GM11168 (cell line): ENCODE data around the gene TLR5.

Experiments
- in situ Hi-C: fragments of 300-500 bp; cut with MboI; formaldehyde crosslinking; loops from one replicate; pipeline ENCODE4 v1.12.0; 2022; ENCODE audit warnings: low sequenced_read_pairs; ENCODE audit not compliant: unreplicated experiment

Gene TLR5

DNA sequence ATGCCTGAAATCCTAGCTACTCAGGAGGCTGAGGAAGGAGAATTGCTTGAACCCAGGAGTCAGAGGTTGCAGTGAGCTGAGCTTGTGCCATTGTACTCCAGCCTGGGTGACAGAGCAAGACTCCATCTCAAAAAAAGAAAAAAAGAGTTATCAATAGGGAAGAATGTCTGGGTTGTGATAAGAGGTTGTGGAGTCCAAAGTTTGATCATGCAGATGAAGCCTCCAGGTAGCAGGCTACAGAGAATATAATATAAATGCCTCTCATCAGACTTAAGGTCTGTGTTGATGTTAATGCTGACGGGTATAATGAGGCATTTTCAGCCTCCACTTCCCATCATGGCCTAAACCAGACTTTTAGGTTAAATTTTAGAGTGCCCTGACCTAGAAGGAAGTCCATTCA, 24.6 kb downstream of the TLR5 start:
- in situ Hi-C loops = no loop called here

GRCh38 chr1:223116950-223117349, 26.1 kb downstream of the TLR5 start:
- in situ Hi-C loops = no loop called here

DNA sequence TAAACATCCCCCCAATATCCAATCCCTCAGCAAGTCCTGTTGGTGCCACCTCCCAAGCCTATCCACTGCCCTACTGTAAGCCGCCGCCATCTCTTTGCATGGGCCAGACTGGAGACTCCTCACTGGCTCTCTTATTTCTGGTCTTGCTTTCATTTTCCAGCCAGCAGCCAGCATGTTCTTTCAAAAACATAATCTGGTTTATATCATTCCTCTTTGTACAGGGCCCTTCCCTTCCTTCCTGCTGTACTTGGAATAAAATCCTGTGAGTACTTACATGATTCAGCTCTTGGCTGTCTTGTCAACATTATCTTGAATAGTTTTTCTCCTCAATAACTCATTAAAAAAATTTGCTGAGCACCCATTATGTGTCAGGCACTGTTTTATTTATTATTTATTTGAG, 28.2 kb downstream of the TLR5 start:
- in situ Hi-C loops = no loop called here

DNA sequence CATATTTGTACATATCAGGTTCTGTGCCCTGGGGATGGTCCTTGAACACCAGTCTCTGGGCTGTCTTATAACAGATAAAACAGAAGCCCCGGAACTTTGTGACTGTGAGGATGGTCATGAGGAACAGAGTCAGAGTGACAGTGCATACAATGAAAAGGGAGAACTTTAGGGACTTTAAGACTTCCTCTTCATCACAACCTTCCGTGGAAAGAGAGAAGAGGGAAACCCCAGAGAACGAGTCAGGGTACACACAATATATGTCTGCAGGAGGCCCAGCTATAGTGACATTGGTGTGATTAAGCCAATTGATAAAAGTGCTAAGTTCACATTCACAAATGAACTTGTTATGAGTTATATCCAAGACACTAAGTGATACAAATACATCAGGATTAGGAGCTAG, 32.1 kb downstream of the TLR5 start:
- in situ Hi-C loops = no loop called here

DNA sequence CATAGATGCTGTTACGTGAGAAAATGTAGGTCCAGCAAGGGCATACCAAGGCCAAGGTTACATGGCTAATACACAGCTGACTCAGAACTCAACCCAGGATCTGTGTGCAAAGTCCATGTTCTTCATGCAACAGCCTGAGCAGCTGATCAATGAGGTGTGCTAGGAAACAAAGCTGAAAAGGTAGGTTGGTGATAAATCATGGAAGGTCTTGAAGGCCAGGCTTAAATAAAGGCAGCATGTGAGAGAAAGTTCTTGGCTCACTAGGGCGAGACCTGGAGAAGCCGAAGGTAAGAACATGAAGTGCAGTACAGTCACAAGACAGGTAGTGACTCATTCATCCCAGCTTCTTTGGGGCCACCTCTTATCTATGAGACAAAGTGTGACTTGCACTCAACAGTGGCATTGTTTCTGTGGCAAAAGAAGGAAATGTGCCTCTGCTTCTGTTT, 33.4 kb downstream of the TLR5 start:
- in situ Hi-C loops = no loop called here

DNA sequence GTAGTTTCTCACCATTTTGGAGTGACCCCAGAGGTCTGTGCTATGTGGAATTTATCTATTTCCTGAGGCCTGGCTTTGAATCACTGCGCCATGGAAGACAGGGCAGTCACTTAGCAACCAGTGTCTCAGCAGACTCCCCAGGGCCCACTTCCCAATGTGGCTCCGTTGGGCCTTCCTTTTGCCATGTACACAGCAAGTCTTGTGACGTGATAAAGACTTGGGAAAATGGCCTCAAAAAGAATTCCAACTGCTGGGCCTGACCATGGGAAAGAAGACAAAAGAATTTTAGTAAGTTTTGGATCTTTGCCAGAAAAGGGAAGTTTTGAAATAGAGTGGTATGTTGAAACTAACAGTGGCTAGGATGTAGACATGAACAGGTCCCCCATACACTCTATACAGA, 36.2 kb downstream of the TLR5 start:
- in situ Hi-C loops = no loop called here

- in situ Hi-C loops = no loop called here
These were observed 37.5 kb downstream of the TLR5 start for GRCh38 chr1:223105568-223105967.

DNA sequence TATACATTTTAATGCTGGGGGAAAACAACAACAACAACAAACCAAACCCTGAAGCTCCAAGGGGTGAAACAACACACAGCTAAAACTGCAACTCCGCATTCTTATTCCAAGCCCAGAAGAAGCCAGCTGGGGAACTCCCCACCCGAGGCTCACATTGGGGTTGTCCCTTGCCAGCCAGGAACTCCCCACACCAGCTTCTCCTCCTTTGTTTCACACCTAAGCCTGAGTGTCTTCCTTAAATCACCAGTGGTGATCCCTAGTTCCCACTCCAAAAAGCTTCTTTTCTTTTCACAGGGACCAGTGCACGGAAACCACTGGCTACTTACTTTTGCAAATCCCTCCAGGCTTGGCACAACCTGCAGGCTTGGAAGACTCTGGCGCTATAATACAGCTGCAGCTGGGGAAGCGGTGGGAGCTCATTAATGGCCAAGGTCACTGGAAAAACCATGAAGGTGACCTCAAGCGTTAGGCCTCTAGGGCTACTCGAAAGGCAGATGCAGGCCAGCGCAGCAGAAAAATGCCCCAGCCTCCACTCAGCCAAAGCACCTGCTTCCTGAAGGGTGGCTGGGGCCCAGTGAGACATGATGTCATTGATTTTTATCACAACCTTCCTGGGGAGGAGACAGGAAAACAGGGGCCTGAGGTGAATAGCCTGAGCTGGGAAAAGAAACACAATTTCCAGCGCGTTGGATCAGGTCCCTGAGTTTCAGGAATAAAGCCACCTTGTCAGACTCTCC, 40.1 kb downstream of the TLR5 start:
- in situ Hi-C loops = no loop called here

- in situ Hi-C loops = loop anchor here (5.0 to 25.0 kb wide), 2 partner anchors 305 to 460 kb away; no protein-coding TSS in a partner anchor
These were observed 45.3 kb downstream of the TLR5 start for GRCh38 chr1:223097713-223098112.

GRCh38 chr1:223095870-223096269, 47.2 kb downstream of the TLR5 start:
- in situ Hi-C loops = loop anchor here (5.0 to 25.0 kb wide), 2 partner anchors 304 to 459 kb away; no protein-coding TSS in a partner anchor

DNA sequence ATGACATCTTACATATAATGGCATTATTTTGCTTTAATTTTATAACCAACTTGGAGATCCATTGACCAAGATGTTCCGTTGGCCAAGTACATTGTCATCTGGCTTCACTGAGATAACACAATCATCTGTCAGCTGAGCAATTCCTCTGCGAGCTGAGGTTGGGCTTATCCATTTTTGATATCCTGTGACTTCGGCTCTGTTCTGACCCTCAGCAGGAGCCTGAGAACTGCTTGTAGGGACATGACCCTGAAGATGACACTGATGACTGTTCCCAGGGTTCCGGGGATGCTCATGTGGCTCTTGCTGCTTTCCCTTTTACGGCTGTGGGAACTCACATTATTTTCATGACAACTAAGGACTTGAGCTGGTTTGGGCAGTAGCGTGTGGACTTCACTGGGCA, 51.2 kb downstream of the TLR5 start:
- in situ Hi-C loops = loop anchor here (25.0 kb wide), 1 partner anchor 455 kb away; no protein-coding TSS in a partner anchor

DNA sequence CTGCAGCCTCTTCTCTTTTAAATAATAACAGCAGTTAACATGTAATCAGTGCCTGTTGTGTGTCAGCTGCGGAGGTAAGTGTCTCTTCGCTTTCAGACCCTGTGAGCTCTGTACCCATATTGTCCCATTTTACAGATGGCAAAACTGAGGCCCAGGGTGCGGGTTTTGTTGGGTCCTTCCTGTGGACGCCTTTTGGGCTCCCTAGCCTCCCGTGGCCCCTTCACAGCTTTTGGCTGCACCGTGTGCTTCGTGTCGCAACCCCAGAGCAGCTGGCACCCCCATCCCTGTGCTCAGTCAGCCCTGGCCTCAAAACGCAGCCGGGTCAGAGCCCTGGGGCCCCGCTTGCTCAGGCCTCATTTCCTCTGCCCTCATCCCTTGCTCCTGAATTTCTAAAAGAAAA, 53.8 kb downstream of the TLR5 start:
- in situ Hi-C loops = loop anchor here (25.0 kb wide), 1 partner anchor 452 kb away; no protein-coding TSS in a partner anchor

GRCh38 chr1:223088713-223089240, 54.3 kb downstream of the TLR5 start:
- in situ Hi-C loops = loop anchor here (25.0 kb wide), 1 partner anchor 451 kb away; no protein-coding TSS in a partner anchor

- in situ Hi-C loops = loop anchor here (25.0 kb wide), 1 partner anchor 450 kb away; no protein-coding TSS in a partner anchor
These were observed 55.5 kb downstream of the TLR5 start for GRCh38 chr1:223087291-223088255.

DNA sequence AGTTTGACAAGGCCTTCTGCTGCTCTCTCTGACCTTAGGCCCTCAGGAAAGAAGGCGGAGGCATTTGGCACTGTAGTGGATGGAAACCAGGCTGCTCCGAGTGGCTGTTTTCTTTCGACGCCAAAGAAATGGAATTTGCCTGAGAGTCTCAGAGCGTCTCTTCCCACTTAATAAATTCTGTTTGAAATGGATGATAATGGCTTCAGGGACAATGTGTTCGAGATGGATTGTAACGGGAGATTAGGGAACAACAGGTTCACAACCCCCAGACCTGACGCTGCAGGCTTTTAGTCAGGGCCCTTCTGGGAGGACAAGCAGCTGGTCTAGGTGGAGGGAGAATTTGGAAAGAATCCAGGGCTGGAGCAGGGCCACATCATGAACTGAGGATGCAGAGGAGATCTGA, 58.6 kb downstream of the TLR5 start:
- in situ Hi-C loops = loop anchor here (25.0 kb wide), 1 partner anchor 447 kb away; no protein-coding TSS in a partner anchor

GRCh38 chr1:223083831-223084230, 59.2 kb downstream of the TLR5 start:
- in situ Hi-C loops = loop anchor here (25.0 kb wide), 1 partner anchor 447 kb away; no protein-coding TSS in a partner anchor

GRCh38 chr1:223082914-223083313, 60.1 kb downstream of the TLR5 start:
- in situ Hi-C loops = loop anchor here (25.0 kb wide), 1 partner anchor 446 kb away; no protein-coding TSS in a partner anchor

GRCh38 chr1:223081181-223081994, 61.7 kb downstream of the TLR5 start:
- in situ Hi-C loops = loop anchor here (25.0 kb wide), 1 partner anchor 444 kb away; no protein-coding TSS in a partner anchor

GRCh38 chr1:223079498-223079897, 63.5 kb downstream of the TLR5 start:
- in situ Hi-C loops = loop anchor here (25.0 kb wide), 1 partner anchor 442 kb away; no protein-coding TSS in a partner anchor
